Stimulated activated CD4-positive, alpha-beta T cell treated with anti-CD3 and anti-CD28 coated beads, Interleukin-2, amount 100 ng/mL, for 24 hours (primary cell): ENCODE results near the gene TXN2.
"Not testable (repeated sequence)": the region's sequence is repeated elsewhere in the genome, so short reads cannot be mapped to it uniquely, and the experiment has no call there.

Experiments used
- DNase-seq, 2 donors: peaks; one replicate each; pipeline ENCODE4 v3.0.0-alpha.2; 2020

Gene TXN2

GRCh38 chr22:36481393-36482168 is at the start of gene TXN2:
TXN2 (minus strand) TSS chr22:36481640; CDS start chr22:36480837, 803 bp downstream.
- peak; percentile 95 to 97 for DNase-seq

- DNase-seq: peak; percentile 96 to 97
Observed at GRCh38 chr22:36528795-36529751, 47.6 kb upstream of the TXN2 start, which contains the start of gene EIF3D. EIF3D (minus strand) TSS chr22:36529166; CDS start chr22:36526121, 3,045 bp downstream.

GRCh38 chr22:36528341-36528740 is 46.9 kb upstream of the TXN2 start:
- peak; percentile 18 to 38 for DNase-seq

GRCh38 chr22:36522662-36523061 is 41.2 kb upstream of the TXN2 start:
- DNase-seq: no peak

GRCh38 chr22:36520423-36520822 is 39.0 kb upstream of the TXN2 start:
- no peak for DNase-seq

GRCh38 chr22:36519906-36520305 is 38.5 kb upstream of the TXN2 start:
- DNase-seq: not testable (repeated sequence)

- no peak for DNase-seq
Observed at GRCh38 chr22:36514766-36515165, 33.3 kb upstream of the TXN2 start.

- no peak for DNase-seq
Observed at GRCh38 chr22:36512991-36513390, 31.6 kb upstream of the TXN2 start.

- no peak for DNase-seq
Observed at GRCh38 chr22:36512333-36512732, 30.9 kb upstream of the TXN2 start.

GRCh38 chr22:36510966-36511881 is 29.8 kb upstream of the TXN2 start:
- DNase-seq: peak; percentile 33 to 45

- DNase-seq: no peak
Observed at GRCh38 chr22:36510384-36510783, 28.9 kb upstream of the TXN2 start.

GRCh38 chr22:36507518-36508010 is 26.1 kb upstream of the TXN2 start:
- no peak for DNase-seq

GRCh38 chr22:36506637-36507517 is 25.4 kb upstream of the TXN2 start, which contains the start of gene FOXRED2:
FOXRED2 (minus strand) TSS chr22:36507040; CDS start chr22:36506422, 618 bp downstream.
- peak; percentile 89 to 91 for DNase-seq

- DNase-seq: no peak
Observed at GRCh38 chr22:36505998-36506635, 24.7 kb upstream of the TXN2 start.

- no peak for DNase-seq
Observed at GRCh38 chr22:36497910-36498665, 16.6 kb upstream of the TXN2 start.

- no peak for DNase-seq
Observed at GRCh38 chr22:36493690-36494110, 12.3 kb upstream of the TXN2 start.

- no peak for DNase-seq
Observed at GRCh38 chr22:36492109-36492508, 10.7 kb upstream of the TXN2 start.

GRCh38 chr22:36491155-36491554 is 9.7 kb upstream of the TXN2 start:
- DNase-seq: no peak

- DNase-seq: peak; percentile 65 to 73
Observed at GRCh38 chr22:36486619-36487384, 5.4 kb upstream of the TXN2 start.
